GM12892 (cell line): ENCODE measurements around the gene EVPL.

Experiments used
- DNase-seq: peaks from one replicate; pipeline ENCODE4 v3.0.0; 2011; ENCODE audit not compliant: insufficient read length
- FAIRE-seq: peaks from 2 replicates; lab custom pipeline; 2011; peaks lifted over from hg19 to GRCh38; lab: Jason Lieb, UNC
- POLR2A ChIP-seq: IDR thresholded peaks from 2 replicates; pipeline ENCODE4 v1.6.1; 2011; ENCODE audit warnings: low read depth, low read length, control low read depth
- POLR2AphosphoS5 ChIP-seq: IDR thresholded peaks from 2 replicates; pipeline ENCODE4 v1.6.1; 2011; ENCODE audit warnings: low read depth, low read length, control low read depth
- TAF1 ChIP-seq: IDR thresholded peaks from 2 replicates; pipeline ENCODE4 v1.6.1; 2011; ENCODE audit warnings: low read depth, mild to moderate bottlenecking, control low read depth, low read length, borderline replicate concordance

The EVPL gene

DNA sequence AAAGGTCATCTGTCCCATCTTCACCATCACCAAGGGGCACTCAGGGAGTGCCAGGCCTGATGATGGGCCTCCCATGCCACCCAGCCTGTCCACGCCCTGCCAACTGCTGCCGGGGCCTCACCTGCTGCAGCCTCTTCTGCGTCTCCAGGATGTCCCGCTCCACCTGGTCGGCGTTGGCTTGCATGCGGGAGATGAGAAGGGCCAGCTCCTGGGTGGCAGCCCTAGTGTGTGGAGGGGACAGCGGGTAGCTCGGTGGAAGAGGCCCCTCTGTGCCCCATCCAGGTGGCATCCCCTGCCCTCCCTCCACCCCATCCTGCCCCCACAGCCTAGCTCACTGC, 3.2 kb downstream of the EVPL start:
- TF ChIP-seq TAF1 = no peak
- no peak for TF ChIP-seq POLR2AphosphoS5
- TF ChIP-seq POLR2A = no peak
- DNase-seq (no peak), FAIRE-seq (no peak)

DNA sequence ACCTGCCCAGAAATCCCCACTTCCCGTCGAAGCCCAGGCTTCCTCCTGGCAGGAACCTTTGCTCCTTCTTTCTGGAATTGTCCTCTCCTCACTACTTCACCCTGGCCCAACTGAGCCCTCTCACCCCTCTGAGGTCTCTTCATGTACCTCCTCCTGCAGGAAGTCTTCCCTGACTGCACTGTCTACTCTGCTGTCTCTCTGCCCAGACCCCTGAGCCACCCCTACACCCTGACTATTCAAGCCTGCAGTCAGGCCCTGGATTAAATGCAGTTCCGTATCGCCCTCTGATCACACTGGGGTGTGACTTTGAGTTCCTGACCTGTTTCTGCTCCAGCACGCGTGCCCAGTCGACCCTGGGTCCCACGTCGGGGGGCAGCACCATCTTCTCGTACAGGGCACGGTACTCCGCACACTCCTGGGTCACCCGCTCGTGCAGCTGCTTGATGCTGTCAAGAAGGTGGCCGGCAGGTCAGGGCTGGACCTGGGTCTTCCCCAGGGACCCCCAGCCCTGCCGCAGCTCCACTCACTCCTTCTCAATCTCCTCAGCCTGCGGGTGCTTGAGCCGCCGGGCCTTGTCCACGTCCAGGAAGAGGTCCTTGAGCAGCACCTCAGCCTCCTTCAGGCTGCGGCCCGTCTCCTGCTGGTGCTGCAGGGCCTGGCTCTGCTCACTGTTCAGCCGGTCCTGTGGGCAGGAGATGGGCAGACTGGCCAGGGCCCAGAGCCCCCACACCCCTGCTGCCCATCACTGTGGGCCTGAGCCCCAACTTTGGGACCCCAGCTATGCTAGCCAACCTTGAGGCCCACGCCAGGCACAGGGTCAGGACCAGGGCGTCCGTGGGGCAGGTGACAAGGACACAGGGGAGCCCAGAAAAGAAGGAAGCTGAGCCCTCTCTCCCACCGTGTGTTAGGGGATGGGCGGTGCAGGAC, 3.9 kb downstream of the EVPL start:
- TF ChIP-seq POLR2A (no peak), POLR2AphosphoS5 (no peak), TAF1 (no peak)
- DNase-seq (no peak), FAIRE-seq (no peak)

DNA sequence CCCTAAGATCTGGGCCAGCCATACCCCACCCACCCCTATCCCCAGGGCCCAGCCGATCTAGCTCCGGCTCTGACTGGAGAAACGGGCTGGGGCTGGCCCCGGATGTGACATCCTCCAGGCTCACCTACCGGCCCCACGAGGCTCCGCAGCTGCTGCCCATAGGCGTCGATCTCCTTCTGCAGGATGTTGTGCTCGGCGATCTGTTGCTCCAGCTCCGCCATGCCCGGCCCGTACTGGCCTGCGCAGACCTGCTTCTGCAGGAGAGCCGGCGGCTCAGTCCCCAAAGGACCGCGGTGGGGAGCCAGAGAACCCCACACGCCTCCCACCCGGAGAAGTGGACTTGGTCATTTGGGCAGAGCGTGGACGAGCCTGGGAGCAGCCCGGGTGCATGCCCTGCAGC, 4.8 kb downstream of the EVPL start:
- TF ChIP-seq POLR2A (no peak), POLR2AphosphoS5 (no peak), TAF1 (no peak)
- FAIRE-seq (no peak), DNase-seq (no peak)

DNA sequence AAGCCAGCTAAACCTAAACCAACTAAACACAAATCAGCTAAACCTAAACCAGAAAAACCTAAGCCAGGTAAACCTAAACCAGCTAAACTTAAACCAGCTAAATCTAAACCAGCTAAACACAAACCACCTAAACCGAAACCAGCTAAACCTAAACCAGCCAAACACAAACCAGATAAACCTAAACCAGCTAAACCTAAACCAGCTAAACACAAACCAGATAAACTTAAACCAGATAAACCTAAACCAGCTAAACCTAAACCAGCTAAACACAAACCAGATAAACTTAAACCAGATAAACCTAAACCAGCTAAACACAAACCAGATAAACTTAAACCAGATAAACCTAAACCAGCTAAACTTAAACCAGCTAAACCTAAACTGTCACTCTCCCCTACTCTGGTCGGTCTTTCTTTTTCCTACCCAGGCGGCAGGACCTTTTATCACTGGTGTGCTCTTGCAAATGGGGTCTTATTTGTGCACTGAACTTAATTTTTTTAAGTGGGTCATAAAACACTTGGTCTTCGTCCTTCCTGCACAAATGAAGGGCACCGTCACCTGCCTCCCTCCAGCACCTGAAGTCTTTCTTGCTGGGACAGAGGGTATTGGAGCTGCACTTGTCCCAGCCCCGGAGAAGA, 7.2 kb downstream of the EVPL start:
- FAIRE-seq = peak; percentile 40
- DNase-seq = no peak
- TF ChIP-seq TAF1 (no peak), POLR2AphosphoS5 (no peak), POLR2A (no peak)

DNA sequence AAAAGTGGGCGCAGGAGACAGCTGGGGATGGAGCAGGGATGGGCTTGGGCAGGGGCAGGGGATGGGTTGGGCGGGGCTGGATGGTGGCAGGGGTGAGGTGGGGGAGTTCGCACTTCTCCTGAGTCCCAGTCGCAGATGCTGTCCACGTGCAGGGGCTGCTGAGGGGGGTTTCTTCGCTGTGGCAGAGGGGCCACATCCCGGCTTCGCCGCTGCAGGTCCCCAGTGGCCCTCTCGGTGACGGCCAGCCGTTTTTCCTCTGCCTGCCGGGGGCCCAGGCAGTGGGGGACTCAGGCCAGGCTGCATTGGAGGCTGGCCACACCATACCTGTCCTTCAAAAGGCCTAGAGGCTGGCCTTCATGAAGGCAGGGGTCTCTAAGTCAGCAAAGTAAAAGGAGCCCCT, 8.3 kb downstream of the EVPL start:
- no peak for FAIRE-seq
- DNase-seq = no peak
- no peak for TF ChIP-seq TAF1
- TF ChIP-seq POLR2A = no peak

DNA sequence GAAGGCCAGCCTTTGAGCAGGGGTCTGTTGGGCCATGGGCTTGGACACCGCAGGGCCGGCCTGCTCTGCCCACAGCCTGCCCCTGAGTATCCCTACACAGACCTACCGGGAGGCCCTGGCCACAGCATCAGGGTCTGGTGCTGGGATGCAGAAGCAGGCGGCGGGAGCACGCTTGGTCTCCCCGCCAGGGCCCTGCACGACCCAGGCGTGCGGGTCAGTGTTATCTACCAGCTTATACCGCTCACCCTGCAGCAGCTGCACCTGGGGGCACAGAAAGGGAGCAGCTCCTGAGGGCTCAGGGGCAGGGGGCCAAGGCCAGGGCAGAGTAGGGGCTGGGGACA, 8.8 kb downstream of the EVPL start:
- FAIRE-seq = no peak
- no peak for DNase-seq
- TF ChIP-seq TAF1 (no peak), POLR2A (no peak), POLR2AphosphoS5 (no peak)

DNA sequence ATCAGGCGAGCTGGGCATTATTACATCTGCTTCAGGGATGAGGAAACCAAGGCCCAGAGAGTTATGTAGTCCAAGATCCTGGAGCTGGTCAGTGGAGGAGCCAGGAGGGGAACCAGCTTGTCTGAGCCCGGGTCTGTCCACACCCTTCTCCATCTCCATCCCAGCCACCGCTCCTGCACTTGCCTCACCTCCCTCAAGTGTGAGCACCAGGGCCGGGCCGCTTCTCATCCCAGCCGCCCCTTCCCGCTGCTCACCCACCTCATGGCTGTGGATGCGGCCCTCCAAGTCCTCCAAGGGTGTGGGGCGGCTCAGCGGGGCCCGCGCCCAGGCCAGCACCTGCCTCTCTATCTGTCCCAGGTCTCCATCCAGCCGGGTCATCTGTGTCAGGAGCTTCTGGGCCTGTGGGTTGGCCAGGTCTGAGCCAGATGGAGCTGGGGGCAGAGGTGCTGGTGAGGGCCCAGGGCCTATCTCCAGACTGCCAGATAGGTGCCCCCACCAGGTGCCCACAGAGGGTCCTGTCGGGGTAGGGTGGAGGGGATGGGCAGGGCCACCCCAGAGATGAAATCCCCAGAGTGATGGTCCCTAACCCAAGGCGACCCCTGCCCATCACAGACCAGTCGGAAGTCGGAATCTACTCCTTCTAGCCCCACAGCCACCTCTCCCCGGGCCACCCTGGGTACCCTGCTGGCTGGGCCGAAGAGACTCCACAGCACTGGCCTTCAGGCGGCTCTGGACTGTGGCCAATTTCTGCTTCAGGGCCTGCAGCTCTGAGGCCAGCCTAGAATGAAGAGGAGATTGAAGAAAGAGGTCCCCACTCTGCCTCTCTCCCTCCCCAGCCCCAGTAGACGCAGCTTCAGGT, 9.4 kb downstream of the EVPL start:
- FAIRE-seq (no peak), DNase-seq (no peak)
- TF ChIP-seq POLR2A = no peak
- no peak for TF ChIP-seq POLR2AphosphoS5
- TF ChIP-seq TAF1 = no peak

DNA sequence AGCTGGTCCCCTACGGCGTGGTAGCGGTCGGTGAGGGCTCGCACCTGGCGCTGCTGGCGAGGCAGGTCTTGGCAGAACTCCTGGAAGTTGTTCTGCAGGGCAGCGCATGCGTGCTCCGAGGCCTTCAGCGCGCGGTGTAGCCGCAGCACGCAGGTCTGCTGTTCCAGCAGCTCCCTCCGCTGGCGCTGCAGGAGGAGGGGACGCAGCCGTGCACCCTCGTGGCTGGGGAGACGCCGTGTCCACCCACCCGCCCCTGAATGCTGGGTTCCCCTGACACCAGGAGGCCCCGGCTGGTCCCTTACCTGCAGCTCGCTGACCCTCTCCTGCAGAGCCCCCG, 12.2 kb downstream of the EVPL start:
- FAIRE-seq (no peak), DNase-seq (no peak)
- TF ChIP-seq TAF1 (no peak), POLR2A (no peak), POLR2AphosphoS5 (no peak)

DNA sequence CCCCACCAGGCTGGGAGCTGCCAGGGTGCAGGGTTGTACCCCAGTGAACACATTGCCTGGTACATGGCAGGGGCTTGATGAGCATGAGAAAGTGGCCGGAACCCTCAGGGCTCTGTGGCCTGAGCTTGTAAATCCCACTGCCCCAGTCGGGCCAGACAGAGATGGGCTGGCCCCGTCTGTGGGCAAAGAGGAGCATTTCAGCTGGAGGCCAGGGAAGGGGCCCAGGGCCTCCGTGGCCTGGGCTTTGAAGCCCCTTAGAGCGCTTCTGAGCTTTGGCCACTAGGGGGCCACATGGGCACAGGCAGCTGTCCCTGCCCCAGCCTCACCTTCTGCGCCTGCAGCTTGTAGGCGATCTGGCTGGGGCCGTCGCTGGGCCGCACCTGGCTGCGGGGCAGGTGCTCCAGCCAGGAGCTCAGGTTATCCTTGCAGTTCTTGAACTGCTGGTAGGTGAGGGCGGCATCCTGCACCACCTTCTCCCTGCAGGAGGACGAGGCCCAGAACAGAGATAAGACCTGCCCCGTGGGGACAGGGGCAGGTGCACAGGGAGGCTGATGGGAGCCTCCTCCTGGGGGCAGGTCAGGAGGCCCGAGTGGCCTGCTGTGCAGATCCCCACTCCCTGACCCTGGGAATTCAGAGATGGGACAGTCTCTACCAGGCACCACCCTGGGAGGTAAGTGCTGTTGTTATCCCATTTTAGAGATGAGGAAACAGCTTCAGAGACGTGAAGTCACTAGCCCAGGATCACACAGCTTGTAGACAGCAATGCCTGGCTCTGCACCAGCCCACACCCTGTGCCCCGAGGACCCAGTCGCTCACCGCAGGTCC, 12.8 kb downstream of the EVPL start:
- no peak for TF ChIP-seq POLR2A
- TF ChIP-seq POLR2AphosphoS5 = no peak
- TF ChIP-seq TAF1 = no peak
- DNase-seq (peak; percentile 96), FAIRE-seq (peak; percentile 92)

DNA sequence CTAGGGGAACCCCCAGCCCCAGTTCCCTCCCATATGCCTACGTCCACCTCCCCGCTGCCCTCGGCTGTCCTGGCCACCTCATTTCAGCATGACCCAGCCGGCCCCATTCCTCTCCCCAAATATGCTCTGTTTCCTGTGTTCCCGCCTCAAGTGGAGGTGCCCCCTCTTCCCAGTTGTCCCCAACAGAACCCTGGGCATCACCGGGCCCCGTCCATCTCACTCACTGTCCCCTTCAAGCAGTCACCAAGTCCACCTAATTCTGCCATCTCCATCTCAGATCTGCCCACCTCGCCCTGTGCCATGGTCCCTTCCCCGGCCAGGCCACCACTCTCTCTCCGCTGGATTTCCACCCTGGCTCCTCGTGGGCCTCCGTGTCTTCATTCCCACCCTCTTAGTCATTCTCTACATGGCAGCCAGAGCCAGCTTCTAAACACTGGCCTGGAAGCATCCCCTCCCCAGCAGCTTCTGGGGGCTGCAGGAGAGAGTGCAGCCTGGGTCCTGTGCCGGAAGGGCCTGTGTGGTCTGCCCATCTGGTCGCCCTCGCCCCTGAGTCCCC, 13.7 kb downstream of the EVPL start:
- no peak for TF ChIP-seq POLR2AphosphoS5
- TF ChIP-seq POLR2A = no peak
- no peak for TF ChIP-seq TAF1
- no peak for DNase-seq
- no peak for FAIRE-seq
